ENCODE data around the gene CACNA1D.

Gene CACNA1D

GRCh38 chr3:53815067-53815466 lies 320.7 kb downstream of the CACNA1D start:
- Mint-ChIP-seq H3K27me3 (no peaks in the 10 kb centered on the region), H3K36me3 (no peaks in the 10 kb centered on the region), H3K9me3 (no peaks in the 10 kb centered on the region), H3K27ac (no peak overlapping the region), H3K4me1 (no peaks in the 10 kb centered on the region), H3K4me3 (no peak overlapping the region)
- DNase-seq (ENCODE audit: low spot score in 2 of 2) (no peak), ATAC-seq (ENCODE audit: low read depth) (no peak)

DNA sequence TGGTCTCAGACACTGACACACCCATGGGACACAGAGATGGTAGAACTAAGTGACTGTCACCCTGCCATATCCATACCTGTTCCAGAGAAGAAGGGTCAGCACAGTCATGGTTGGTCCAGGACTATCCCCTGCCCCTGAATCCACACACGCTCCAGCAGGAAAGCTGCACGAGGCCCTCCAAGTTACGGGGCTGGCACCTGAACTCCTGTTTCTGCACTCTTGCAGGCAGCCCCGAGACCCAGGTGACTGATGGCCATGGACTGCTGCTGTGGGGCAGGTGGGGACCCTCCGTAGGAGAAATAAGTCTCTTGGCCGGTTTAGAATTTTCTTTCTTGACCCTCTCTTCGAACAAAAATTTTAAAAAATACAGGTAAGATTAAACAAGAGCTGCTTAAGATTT lies 321.2 kb downstream of the CACNA1D start:
- Mint-ChIP-seq H3K4me3 (no peak overlapping the region), H3K27me3 (no peaks in the 10 kb centered on the region), H3K27ac (no peak overlapping the region), H3K4me1 (no peaks in the 10 kb centered on the region), H3K36me3 (no peaks in the 10 kb centered on the region), H3K9me3 (no peaks in the 10 kb centered on the region)
- no peak for DNase-seq (ENCODE audit: low spot score in 2 of 2)
- ATAC-seq (ENCODE audit: low read depth): no peak

GRCh38 chr3:53816425-53816824 lies 322.0 kb downstream of the CACNA1D start:
- no peaks in the 10 kb centered on the region for H3K27me3 Mint-ChIP-seq
- no peak overlapping the region for H3K27ac Mint-ChIP-seq
- no peaks in the 10 kb centered on the region for H3K4me1 Mint-ChIP-seq
- DNase-seq (ENCODE audit: low spot score in 2 of 2) (no peak), ATAC-seq (ENCODE audit: low read depth) (no peak)
- H3K4me3 Mint-ChIP-seq: no peak overlapping the region
- H3K36me3 Mint-ChIP-seq: no peaks in the 10 kb centered on the region
- no peaks in the 10 kb centered on the region for H3K9me3 Mint-ChIP-seq

DNA sequence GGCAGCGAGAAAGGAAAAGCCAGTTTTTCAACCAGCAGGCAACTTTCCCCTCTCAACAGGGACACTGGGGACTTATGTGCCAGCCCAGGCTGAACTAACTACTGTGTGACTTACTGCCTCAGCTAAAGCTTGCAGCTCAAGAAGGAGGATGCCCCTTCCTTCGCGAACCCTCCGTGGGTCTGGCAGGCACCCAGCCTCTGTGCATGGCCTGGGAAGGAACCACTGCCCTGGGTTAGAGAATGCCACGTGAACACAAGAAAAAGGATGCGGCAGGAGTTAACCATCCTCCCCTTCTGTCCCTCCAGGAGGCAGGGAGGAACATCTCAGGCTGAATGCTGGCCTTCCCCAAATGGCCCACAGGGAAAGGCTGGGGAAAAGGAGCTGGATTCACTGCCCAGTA lies 322.8 kb downstream of the CACNA1D start:
- H3K9me3 Mint-ChIP-seq: no peaks in the 10 kb centered on the region
- DNase-seq (ENCODE audit: low spot score in 2 of 2): no peak
- H3K27ac Mint-ChIP-seq: no peak overlapping the region
- H3K36me3 Mint-ChIP-seq: no peaks in the 10 kb centered on the region
- no peak for ATAC-seq (ENCODE audit: low read depth)
- H3K4me1 Mint-ChIP-seq: no peaks in the 10 kb centered on the region
- no peak overlapping the region for H3K4me3 Mint-ChIP-seq
- H3K27me3 Mint-ChIP-seq: no peaks in the 10 kb centered on the region

- no peaks in the 10 kb centered on the region for H3K4me1 Mint-ChIP-seq
- H3K4me3 Mint-ChIP-seq: no peak overlapping the region
- H3K9me3 Mint-ChIP-seq: no peaks in the 10 kb centered on the region
- H3K36me3 Mint-ChIP-seq: no peaks in the 10 kb centered on the region
- no peak for ATAC-seq (ENCODE audit: low read depth)
- no peak overlapping the region for H3K27ac Mint-ChIP-seq
- no peaks in the 10 kb centered on the region for H3K27me3 Mint-ChIP-seq
- DNase-seq (ENCODE audit: low spot score in 2 of 2): no peak
Measured at GRCh38 chr3:53817809-53818208, 323.4 kb downstream of the CACNA1D start.

DNA sequence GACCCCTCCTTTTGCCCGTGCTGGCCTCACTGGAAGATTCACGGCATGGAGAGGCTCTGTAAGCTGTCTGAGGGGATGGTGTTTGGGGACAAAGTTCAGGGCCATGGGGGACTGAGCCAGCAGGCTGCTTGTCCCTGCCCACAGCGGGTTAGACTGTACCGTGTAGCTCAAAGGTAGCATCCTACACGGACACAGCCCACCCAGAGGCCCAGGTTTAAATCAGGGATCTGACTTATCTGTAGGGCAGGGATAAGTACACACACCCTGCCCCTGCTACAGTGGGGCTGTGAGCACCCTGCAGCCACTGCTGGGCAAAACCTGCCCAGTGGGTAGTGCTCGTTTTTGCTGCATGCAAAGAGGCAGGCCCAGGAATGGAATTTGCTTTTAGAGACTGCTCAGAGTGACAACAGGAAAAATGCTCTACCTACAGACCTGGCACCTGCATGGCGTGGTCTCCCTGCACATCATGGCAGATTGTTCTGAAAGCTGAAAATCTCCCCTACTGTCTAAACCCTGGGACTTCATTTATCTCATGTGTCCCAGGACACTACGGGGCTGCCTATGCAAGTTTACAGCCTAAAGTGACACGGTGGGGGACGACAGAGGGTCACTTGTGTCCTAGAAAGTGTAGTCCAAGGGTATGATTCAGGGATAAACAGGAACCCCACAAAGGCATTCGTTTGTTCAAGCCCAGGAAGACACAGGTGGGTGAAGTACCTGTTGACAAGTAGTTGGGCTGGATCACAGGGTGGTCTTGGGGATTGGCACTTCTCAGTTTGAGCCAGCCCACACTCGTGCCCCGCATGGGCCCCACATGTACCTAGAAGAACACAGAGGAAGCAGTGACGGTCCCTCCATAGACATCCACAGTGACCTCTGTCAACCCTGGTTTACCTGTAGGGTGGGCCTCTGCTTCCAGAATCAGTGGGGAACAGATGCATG lies 324.1 kb downstream of the CACNA1D start:
- H3K9me3 Mint-ChIP-seq: no peaks in the 10 kb centered on the region
- H3K36me3 Mint-ChIP-seq: no peaks in the 10 kb centered on the region
- no peaks in the 10 kb centered on the region for H3K4me1 Mint-ChIP-seq
- DNase-seq (ENCODE audit: low spot score in 2 of 2) (no peak), ATAC-seq (ENCODE audit: low read depth) (no peak)
- no peak overlapping the region for H3K4me3 Mint-ChIP-seq
- no peaks in the 10 kb centered on the region for H3K27me3 Mint-ChIP-seq
- H3K27ac Mint-ChIP-seq: no peak overlapping the region

- H3K27me3 Mint-ChIP-seq: no peaks in the 10 kb centered on the region
- H3K4me1 Mint-ChIP-seq: no peaks in the 10 kb centered on the region
- no peak for DNase-seq (ENCODE audit: low spot score in 2 of 2)
- H3K27ac Mint-ChIP-seq: no peak overlapping the region
- H3K9me3 Mint-ChIP-seq: no peaks in the 10 kb centered on the region
- no peak overlapping the region for H3K4me3 Mint-ChIP-seq
- no peak for ATAC-seq (ENCODE audit: low read depth)
- H3K36me3 Mint-ChIP-seq: no peaks in the 10 kb centered on the region
Measured at GRCh38 chr3:53819163-53819868, 324.9 kb downstream of the CACNA1D start.

DNA sequence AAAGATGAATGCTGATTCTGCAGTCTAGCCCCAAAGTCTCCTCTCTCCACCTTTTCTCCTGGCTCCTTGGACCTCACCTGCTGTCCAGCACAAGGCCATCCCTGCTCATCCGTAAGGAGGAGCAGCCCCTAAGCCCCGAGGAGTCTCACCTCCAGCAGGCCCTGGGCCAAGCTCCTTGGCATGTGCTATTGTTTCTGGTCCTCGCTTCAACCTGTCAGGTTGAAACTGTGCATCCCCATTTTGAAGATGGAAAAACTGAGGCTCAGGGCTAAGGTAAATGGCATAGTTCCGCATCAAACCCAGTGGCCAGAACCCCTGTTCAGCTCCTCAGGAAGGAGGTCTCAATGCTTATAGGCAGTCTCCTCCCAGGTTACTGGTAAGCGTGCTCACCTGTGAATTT lies 325.7 kb downstream of the CACNA1D start:
- Mint-ChIP-seq H3K9me3 (no peaks in the 10 kb centered on the region), H3K27me3 (no peaks in the 10 kb centered on the region), H3K27ac (no peak overlapping the region), H3K4me3 (no peak overlapping the region), H3K36me3 (no peaks in the 10 kb centered on the region), H3K4me1 (no peaks in the 10 kb centered on the region)
- no peak for DNase-seq (ENCODE audit: low spot score in 2 of 2)
- ATAC-seq (ENCODE audit: low read depth): no peak

GRCh38 chr3:53820756-53821580 lies 326.6 kb downstream of the CACNA1D start:
- DNase-seq (ENCODE audit: low spot score in 2 of 2): no peak
- Mint-ChIP-seq H3K36me3 (no peaks in the 10 kb centered on the region), H3K27ac (no peak overlapping the region), H3K4me3 (no peak overlapping the region), H3K9me3 (no peaks in the 10 kb centered on the region), H3K27me3 (no peaks in the 10 kb centered on the region), H3K4me1 (no peaks in the 10 kb centered on the region)
- ATAC-seq (ENCODE audit: low read depth): no peak

DNA sequence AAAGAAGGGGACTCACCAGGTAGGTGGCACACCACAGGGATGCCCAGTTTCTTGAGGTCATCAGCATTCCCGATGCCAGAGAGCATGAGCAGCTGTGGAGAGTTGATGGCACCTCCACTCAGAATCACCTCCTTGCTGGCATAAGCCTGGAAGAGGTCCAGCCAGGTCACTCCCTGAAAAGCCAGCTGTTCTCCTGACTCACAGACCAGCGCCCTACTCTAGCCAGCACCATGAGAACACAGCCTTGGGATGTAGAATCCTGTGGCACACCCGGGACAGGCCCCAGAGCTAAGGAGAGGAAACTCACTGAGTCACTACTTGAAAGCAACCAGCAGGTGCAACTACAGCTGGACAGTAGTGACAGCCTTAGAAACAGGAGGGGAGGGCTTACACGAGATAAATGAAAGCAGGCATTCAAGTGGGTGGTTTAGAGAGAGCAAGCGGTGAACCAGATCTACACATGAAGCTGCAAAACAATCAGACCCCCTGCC lies 327.3 kb downstream of the CACNA1D start:
- no peak overlapping the region for H3K4me3 Mint-ChIP-seq
- H3K4me1 Mint-ChIP-seq: no peaks in the 10 kb centered on the region
- H3K36me3 Mint-ChIP-seq: no peaks in the 10 kb centered on the region
- H3K27me3 Mint-ChIP-seq: no peaks in the 10 kb centered on the region
- H3K9me3 Mint-ChIP-seq: no peaks in the 10 kb centered on the region
- DNase-seq (ENCODE audit: low spot score in 2 of 2) (no peak), ATAC-seq (ENCODE audit: low read depth) (no peak)
- H3K27ac Mint-ChIP-seq: no peak overlapping the region

GRCh38 chr3:53822331-53822741 lies 327.9 kb downstream of the CACNA1D start:
- no peak overlapping the region for H3K4me3 Mint-ChIP-seq
- no peaks in the 10 kb centered on the region for H3K27me3 Mint-ChIP-seq
- no peak overlapping the region for H3K27ac Mint-ChIP-seq
- ATAC-seq (ENCODE audit: low read depth) (no peak), DNase-seq (ENCODE audit: low spot score in 2 of 2) (no peak)
- H3K4me1 Mint-ChIP-seq: no peaks in the 10 kb centered on the region
- no peaks in the 10 kb centered on the region for H3K36me3 Mint-ChIP-seq
- H3K9me3 Mint-ChIP-seq: no peaks in the 10 kb centered on the region

GRCh38 chr3:53823026-53823955 lies 328.9 kb downstream of the CACNA1D start:
- Mint-ChIP-seq H3K27ac (no peak overlapping the region), H3K9me3 (no peaks in the 10 kb centered on the region), H3K4me3 (no peak overlapping the region), H3K27me3 (no peaks in the 10 kb centered on the region), H3K36me3 (no peaks in the 10 kb centered on the region), H3K4me1 (no peaks in the 10 kb centered on the region)
- DNase-seq (ENCODE audit: low spot score in 2 of 2): no peak
- ATAC-seq (ENCODE audit: low read depth): no peak

DNA sequence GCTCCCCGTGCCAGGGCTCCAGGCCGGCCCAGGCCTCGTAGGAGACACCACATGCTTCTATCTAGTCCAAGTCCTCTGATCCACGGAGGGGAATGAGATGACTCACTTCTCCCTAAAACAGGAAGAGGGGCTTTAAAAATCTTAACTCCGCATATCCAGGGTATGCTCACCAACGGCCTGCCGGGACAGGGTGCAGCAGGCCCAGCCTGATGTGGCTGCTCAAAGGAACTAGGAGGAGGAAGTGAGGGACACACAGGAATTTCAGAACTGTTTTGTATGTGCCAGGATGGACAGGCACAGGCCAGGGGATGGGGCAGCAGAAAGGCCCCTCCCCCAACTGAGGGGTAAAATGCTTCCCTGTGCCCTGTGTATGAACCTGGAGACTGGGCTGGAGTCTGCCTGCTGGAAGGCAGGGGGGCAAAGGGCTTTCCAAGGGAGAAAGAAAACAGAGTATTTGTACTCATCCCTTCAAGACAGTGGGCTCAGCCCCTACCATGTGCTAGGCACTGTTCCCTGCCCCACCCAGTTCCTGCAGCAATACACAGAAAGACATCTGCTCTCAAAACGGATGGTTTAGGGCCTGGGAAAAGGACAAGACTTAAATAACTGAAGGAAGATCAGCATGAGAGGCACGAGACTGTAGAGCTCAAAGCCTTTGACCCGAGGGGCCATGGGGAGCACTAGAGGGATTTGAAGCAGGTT lies 329.7 kb downstream of the CACNA1D start:
- no peak overlapping the region for H3K27ac Mint-ChIP-seq
- H3K9me3 Mint-ChIP-seq: no peaks in the 10 kb centered on the region
- DNase-seq (ENCODE audit: low spot score in 2 of 2) (no peak), ATAC-seq (ENCODE audit: low read depth) (no peak)
- no peaks in the 10 kb centered on the region for H3K36me3 Mint-ChIP-seq
- H3K4me3 Mint-ChIP-seq: no peak overlapping the region
- H3K27me3 Mint-ChIP-seq: no peaks in the 10 kb centered on the region
- no peaks in the 10 kb centered on the region for H3K4me1 Mint-ChIP-seq

Measured in memory B cell (primary cell).